Central memory CD8-positive, alpha-beta T cell (primary cell): ENCODE results near the gene CFAP61.
"Not testable (repeated sequence)": the region's sequence is repeated elsewhere in the genome, so short reads cannot be mapped to it uniquely, and the experiment has no call there.

Experiments
- ATAC-seq: fragments of 150-1000 bp; cut with Tn5 transposase; replicated peaks from 2 replicates; pipeline ENCODE4 v1.10.0; 2022; ENCODE audit warnings: mild to moderate bottlenecking, moderate FRiP score, moderate number of reproducible peaks; ENCODE audit not compliant: poor library complexity, severe bottlenecking; ENCODE audit errors: extremely low read depth
- DNase-seq, 2 donors: peaks; one replicate each; pipeline ENCODE4 v3.0.0; 2021; ENCODE audit warnings: low spot score in 2 of 2
- H3K27ac Mint-ChIP-seq: one replicate; pipeline ENCODE4 v1.8.0; 2022; ENCODE audit warnings: low read depth, mild to moderate bottlenecking, moderate library complexity, mixed read lengths
- H3K27me3 Mint-ChIP-seq: one replicate; pipeline ENCODE4 v1.8.0; 2022; ENCODE audit warnings: mixed read lengths
- H3K36me3 Mint-ChIP-seq: one replicate; pipeline ENCODE4 v1.8.0; 2022; ENCODE audit warnings: mild to moderate bottlenecking, moderate library complexity, mixed read lengths; ENCODE audit not compliant: insufficient read depth
- H3K4me1 Mint-ChIP-seq: one replicate; pipeline ENCODE4 v1.8.0; 2022; ENCODE audit warnings: mixed read lengths
- H3K4me3 Mint-ChIP-seq: one replicate; pipeline ENCODE4 v1.8.0; 2022; ENCODE audit warnings: mild to moderate bottlenecking, moderate library complexity, mixed read lengths
- H3K9me3 Mint-ChIP-seq: one replicate; pipeline ENCODE4 v1.8.0; 2022; ENCODE audit warnings: mixed read lengths

Gene CFAP61

GRCh38 chr20:20353576-20353975, 301.2 kb downstream of the CFAP61 start:
- Mint-ChIP-seq H3K27ac (no peak overlapping the region), H3K4me3 (no peak overlapping the region), H3K9me3 (no peaks in the 10 kb centered on the region), H3K36me3 (peaks cover 1% of the 10 kb centered on the region), H3K27me3 (peaks cover 41% of the 10 kb centered on the region), H3K4me1 (no peaks in the 10 kb centered on the region)
- DNase-seq (no peak), ATAC-seq (no peak)

GRCh38 chr20:20355503-20355902, 303.2 kb downstream of the CFAP61 start:
- DNase-seq, ATAC-seq, H3K9me3 Mint-ChIP-seq, H3K36me3 Mint-ChIP-seq, H3K4me3 Mint-ChIP-seq, H3K27ac Mint-ChIP-seq: not testable (repeated sequence)
- Mint-ChIP-seq H3K4me1 (peaks cover 12% of the 10 kb centered on the region), H3K27me3 (peaks cover 25% of the 10 kb centered on the region)

- Mint-ChIP-seq H3K36me3 (peaks cover 4% of the 10 kb centered on the region), H3K27me3 (peaks cover 36% of the 10 kb centered on the region), H3K27ac (no peak overlapping the region), H3K9me3 (no peaks in the 10 kb centered on the region), H3K4me3 (no peak overlapping the region), H3K4me1 (peaks cover 18% of the 10 kb centered on the region)
- ATAC-seq (no peak), DNase-seq (no peak)
Measured at GRCh38 chr20:20358801-20359200, 306.5 kb downstream of the CFAP61 start.

- H3K4me3 Mint-ChIP-seq, result peak overlapping the region; percentile 29
- no peaks in the 10 kb centered on the region for H3K9me3 Mint-ChIP-seq
- ATAC-seq, result no peak
Measured at GRCh38 chr20:20359628-20360027, 307.3 kb downstream of the CFAP61 start.

GRCh38 chr20:20360464-20360863, 308.1 kb downstream of the CFAP61 start:
- no peak for DNase-seq
- Mint-ChIP-seq H3K36me3 (peaks cover 4% of the 10 kb centered on the region), H3K9me3 (no peaks in the 10 kb centered on the region), H3K4me1 (peaks cover 18% of the 10 kb centered on the region), H3K4me3 (peak overlapping the region; percentile 59), H3K27ac (no peak overlapping the region), H3K27me3 (peaks cover 50% of the 10 kb centered on the region)
- peak; percentile 46 for ATAC-seq

More at GRCh38 chr20:20359628-20360027, 307.3 kb downstream of the CFAP61 start:
- Mint-ChIP-seq H3K36me3 (peaks cover 4% of the 10 kb centered on the region), H3K27ac (no peak overlapping the region), H3K4me1 (peaks cover 18% of the 10 kb centered on the region), H3K27me3 (peaks cover 42% of the 10 kb centered on the region)
- no peak for DNase-seq

GRCh38 chr20:20362774-20363433, 310.6 kb downstream of the CFAP61 start:
- Mint-ChIP-seq H3K4me3 (no peak overlapping the region), H3K36me3 (peaks cover 4% of the 10 kb centered on the region), H3K27ac (no peak overlapping the region), H3K4me1 (peaks cover 18% of the 10 kb centered on the region), H3K27me3 (peaks cover 63% of the 10 kb centered on the region), H3K9me3 (no peaks in the 10 kb centered on the region)
- no peak for ATAC-seq
- DNase-seq, result no peak

GRCh38 chr20:20363434-20363798, 311.1 kb downstream of the CFAP61 start:
- Mint-ChIP-seq H3K27me3 (peaks cover 63% of the 10 kb centered on the region), H3K27ac (no peak overlapping the region), H3K36me3 (peaks cover 4% of the 10 kb centered on the region), H3K9me3 (no peaks in the 10 kb centered on the region), H3K4me3 (no peak overlapping the region), H3K4me1 (peaks cover 18% of the 10 kb centered on the region)
- DNase-seq (no peak), ATAC-seq (no peak)

GRCh38 chr20:20363799-20364592, 311.7 kb downstream of the CFAP61 start:
- ATAC-seq (no peak), DNase-seq (no peak)
- Mint-ChIP-seq H3K9me3 (no peaks in the 10 kb centered on the region), H3K4me1 (peaks cover 18% of the 10 kb centered on the region), H3K36me3 (peaks cover 1% of the 10 kb centered on the region), H3K27me3 (peaks cover 63% of the 10 kb centered on the region), H3K4me3 (no peak overlapping the region), H3K27ac (no peak overlapping the region)

GRCh38 chr20:20364593-20365479, 312.5 kb downstream of the CFAP61 start:
- Mint-ChIP-seq H3K4me1 (peaks cover 13% of the 10 kb centered on the region), H3K36me3 (peaks cover 1% of the 10 kb centered on the region), H3K9me3 (no peaks in the 10 kb centered on the region), H3K4me3 (no peak overlapping the region), H3K27ac (peak overlapping the region; percentile 59), H3K27me3 (peaks cover 67% of the 10 kb centered on the region)
- ATAC-seq (no peak), DNase-seq (no peak)

GRCh38 chr20:20365480-20366161, 313.3 kb downstream of the CFAP61 start:
- Mint-ChIP-seq H3K4me1 (peaks cover 6% of the 10 kb centered on the region), H3K36me3 (peaks cover 1% of the 10 kb centered on the region), H3K27ac (no peak overlapping the region), H3K27me3 (peaks cover 71% of the 10 kb centered on the region), H3K4me3 (no peak overlapping the region), H3K9me3 (no peaks in the 10 kb centered on the region)
- no peak for ATAC-seq
- no peak for DNase-seq

GRCh38 chr20:20366551-20366875, 314.2 kb downstream of the CFAP61 start:
- Mint-ChIP-seq H3K4me1 (no peaks in the 10 kb centered on the region), H3K27ac (no peak overlapping the region), H3K4me3 (peak overlapping the region; percentile 44), H3K9me3 (no peaks in the 10 kb centered on the region), H3K27me3 (peaks cover 71% of the 10 kb centered on the region), H3K36me3 (peaks cover 1% of the 10 kb centered on the region)
- ATAC-seq (no peak), DNase-seq (no peak)

- H3K4me3 Mint-ChIP-seq, result peak overlapping the region; percentile 43
- no peaks in the 10 kb centered on the region for H3K4me1 Mint-ChIP-seq
- H3K27ac Mint-ChIP-seq, result no peak overlapping the region
- peaks cover 71% of the 10 kb centered on the region for H3K27me3 Mint-ChIP-seq
- no peaks in the 10 kb centered on the region for H3K9me3 Mint-ChIP-seq
- DNase-seq, result no peak
- ATAC-seq, result no peak
- peaks cover 1% of the 10 kb centered on the region for H3K36me3 Mint-ChIP-seq
Measured at GRCh38 chr20:20366876-20367574, 314.7 kb downstream of the CFAP61 start.
